NOMO-1 treated with dmso at 0.1 percent for 144 hours (cell line): ENCODE results near the gene LPIN2.

Source experiments
- DNase-seq: peaks from one replicate; lab custom pipeline; 2025; ENCODE audit not compliant: unreplicated experiment; lab: John Stamatoyannopoulos, UW

LPIN2 gene

GRCh38 chr18:2983296-2983695 lies 29.6 kb downstream of the LPIN2 start:
- no peak for DNase-seq

- DNase-seq = no peak
Measured at GRCh38 chr18:2982452-2983269, 30.3 kb downstream of the LPIN2 start.

GRCh38 chr18:2982022-2982421 lies 30.9 kb downstream of the LPIN2 start:
- DNase-seq = no peak

GRCh38 chr18:2981212-2981728 lies 31.7 kb downstream of the LPIN2 start:
- no peak for DNase-seq

- DNase-seq = peak; percentile 56
Measured at GRCh38 chr18:2979871-2980790, 32.8 kb downstream of the LPIN2 start.

GRCh38 chr18:2979129-2979528 lies 33.8 kb downstream of the LPIN2 start:
- DNase-seq = no peak

GRCh38 chr18:2978661-2979106 lies 34.3 kb downstream of the LPIN2 start:
- DNase-seq = no peak

GRCh38 chr18:2978208-2978607 lies 34.7 kb downstream of the LPIN2 start:
- no peak for DNase-seq

- no peak for DNase-seq
Measured at GRCh38 chr18:2976218-2977132, 36.5 kb downstream of the LPIN2 start.

GRCh38 chr18:2974731-2975130 lies 38.2 kb downstream of the LPIN2 start:
- DNase-seq = no peak

GRCh38 chr18:2971741-2972552 lies 41.0 kb downstream of the LPIN2 start:
- DNase-seq = peak; percentile 37

GRCh38 chr18:2970772-2971659 lies 41.9 kb downstream of the LPIN2 start:
- peak; percentile 73 for DNase-seq

- DNase-seq = no peak
Measured at GRCh38 chr18:2970344-2970743, 42.6 kb downstream of the LPIN2 start.

GRCh38 chr18:2969695-2970094 lies 43.2 kb downstream of the LPIN2 start:
- no peak for DNase-seq

- DNase-seq = no peak
Measured at GRCh38 chr18:2968606-2969005, 44.3 kb downstream of the LPIN2 start.

- DNase-seq = no peak
Measured at GRCh38 chr18:2967820-2968219, 45.1 kb downstream of the LPIN2 start.

- no peak for DNase-seq
Measured at GRCh38 chr18:2967357-2967756, 45.6 kb downstream of the LPIN2 start.

- no peak for DNase-seq
Measured at GRCh38 chr18:2966560-2966959, 46.4 kb downstream of the LPIN2 start.

GRCh38 chr18:2965797-2966196 lies 47.1 kb downstream of the LPIN2 start:
- DNase-seq = no peak
